Activated CD4-positive, CD25-positive, alpha-beta regulatory T cell treated with anti-CD3 and anti-CD28 coated beads, Interleukin-2, amount 50 U/mL, for 16 hours (primary cell): ENCODE data around the gene LSAMP.

ENCODE experiments used
- DNase-seq: peaks from one replicate; pipeline ENCODE4 v3.0.0-alpha.2; 2020; ENCODE audit warnings: low read depth, low spot score

Gene LSAMP

DNA sequence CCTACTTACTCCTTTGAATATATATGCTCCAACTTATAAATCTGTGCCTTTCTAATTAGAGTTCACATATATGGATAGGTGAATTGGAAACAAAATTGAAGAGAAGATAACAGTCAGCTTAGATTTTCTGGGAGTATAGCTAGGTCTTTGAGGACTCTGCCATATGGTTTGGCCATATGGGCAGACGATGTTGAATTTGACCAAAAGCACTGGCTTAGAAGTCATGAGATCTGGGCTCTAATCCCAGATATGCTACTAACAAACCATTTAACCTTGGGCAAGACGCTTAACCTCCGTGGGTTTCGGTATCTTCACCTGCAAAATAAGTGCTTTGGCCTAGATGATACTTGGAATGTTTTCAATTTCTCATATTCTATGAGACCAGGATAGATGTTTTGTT is 154.1 kb downstream of the LSAMP start:
- DNase-seq, result no peak

DNA sequence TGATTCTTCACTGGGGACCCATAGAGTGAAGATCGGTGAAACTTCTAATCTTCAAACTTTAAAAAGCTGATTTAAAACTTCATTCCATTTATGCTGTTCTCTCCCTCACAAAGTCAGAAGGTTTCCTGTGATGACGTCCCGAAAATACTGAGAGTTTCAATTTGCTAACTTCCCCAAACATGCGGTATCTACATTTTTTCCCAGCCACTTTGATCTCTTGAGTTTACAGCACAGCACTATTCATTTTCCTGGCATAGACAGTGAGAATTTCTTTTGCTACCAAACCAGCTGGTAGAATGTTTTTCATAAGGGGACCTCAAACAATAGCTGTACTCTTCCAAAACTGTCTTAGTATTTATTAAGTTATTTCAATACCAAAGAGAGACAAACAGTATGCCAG is 156.8 kb downstream of the LSAMP start:
- no peak for DNase-seq

DNA sequence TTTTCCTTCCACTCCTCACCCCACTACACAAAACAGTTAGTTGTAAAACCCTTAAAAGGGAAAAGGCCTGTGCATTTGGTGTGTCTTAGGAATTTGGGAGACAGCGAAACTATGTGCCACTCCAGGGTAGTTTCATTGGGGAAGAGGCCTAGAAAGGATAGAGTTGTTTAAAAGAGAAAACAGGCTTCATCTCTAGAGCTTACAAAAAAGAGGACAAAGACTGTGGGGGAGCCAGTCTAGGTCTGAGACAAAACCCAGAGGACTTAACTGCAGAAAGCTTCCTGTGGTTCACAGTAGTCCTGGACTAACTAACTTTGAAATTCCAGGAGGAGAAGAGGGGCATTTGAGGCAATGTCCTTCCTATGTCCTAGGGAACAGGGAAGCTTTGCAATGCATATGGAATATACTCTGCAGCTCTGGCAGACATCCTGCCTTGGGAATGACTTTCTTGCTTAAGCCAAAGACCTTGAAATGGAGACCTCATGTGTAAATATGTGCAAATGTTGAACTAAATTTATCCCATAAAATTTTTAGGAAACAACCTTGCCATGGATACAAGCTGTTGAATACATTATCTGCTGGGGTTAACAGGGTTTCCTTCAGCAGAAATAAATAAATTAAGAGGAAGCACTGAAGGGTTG is 159.4 kb downstream of the LSAMP start:
- no peak for DNase-seq

DNA sequence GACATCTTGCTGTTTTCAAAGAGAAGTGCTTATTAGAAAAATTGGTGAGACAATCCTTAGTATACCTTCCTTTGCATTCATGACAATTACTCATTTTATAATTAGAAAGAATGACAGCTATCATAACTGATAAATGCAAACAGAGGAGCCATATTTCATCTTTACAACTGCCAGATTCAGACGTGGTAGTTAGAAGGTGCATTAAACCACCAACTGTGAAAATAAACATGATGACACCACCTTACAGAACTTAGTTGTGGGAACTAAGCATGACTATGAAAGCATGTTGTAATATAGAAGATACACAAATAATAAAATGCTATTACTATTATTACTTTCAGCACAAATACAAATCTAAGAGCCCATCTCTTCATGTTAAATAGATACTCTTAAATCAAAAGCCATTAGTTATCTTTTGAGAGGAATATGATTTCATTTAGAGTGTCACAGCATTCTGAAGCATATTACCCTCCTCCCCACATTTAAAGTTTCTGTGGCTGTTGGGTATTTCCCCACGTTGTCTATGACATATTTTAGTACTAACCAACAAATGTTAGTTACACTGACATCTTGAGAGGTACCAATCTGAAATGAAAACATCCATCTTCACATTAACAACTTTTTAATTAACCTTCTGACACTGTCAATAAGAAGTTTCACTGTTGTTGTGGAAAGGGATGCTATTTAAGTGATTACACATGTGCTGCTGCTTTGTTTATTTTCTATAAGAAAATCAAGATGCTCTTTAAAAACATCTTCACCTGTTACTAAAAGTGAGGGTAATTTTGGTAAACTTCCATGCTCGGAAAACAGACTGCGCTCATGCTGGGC is 163.8 kb downstream of the LSAMP start:
- DNase-seq, result no peak

DNA sequence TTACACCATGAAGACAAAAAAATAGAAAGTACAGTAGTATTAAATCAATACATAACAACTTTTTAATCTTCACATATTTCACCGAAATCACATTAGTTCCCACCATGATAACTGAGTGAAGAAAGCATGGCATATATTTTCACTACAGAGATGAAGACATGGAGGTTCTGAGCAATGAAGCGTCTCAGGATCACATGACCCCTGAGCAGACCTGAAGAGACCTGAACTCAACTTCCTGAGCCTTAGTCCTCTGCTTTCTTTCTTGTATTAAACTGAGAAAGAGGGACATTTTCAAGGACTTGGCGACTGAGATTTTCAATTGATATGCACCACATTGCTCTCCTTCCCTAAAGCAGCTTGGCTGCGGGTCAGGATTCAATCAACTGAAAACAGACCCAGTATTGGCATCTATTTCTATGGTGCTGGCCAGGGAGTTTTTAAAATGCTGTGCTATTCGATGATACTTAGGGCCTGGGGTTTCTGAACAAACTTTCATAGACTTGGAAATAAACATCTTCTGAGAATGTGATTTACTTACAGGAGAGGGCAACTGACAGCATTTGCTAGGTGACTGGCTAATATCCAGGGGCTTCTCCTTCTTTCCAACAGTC is 165.1 kb downstream of the LSAMP start:
- DNase-seq, result no peak

DNA sequence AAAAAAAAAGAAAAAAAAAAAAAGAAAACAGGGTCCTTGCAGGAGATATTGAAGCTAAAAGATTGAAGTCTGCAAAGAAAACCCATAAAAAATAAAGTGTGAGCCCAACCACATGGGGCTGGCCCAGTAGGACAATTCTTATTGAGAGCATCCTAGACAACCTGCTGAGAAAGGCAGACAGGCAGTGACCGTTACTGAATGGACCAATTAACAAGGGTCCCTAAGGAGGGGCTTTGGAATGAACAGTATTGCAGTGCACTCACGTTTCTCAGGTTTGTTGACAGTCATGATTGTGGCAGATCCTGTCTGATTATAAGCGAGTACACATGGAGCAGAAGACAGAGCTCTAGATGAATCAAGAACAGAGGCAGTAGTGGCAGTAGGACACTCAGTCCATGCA is 168.6 kb downstream of the LSAMP start:
- no peak for DNase-seq

DNA sequence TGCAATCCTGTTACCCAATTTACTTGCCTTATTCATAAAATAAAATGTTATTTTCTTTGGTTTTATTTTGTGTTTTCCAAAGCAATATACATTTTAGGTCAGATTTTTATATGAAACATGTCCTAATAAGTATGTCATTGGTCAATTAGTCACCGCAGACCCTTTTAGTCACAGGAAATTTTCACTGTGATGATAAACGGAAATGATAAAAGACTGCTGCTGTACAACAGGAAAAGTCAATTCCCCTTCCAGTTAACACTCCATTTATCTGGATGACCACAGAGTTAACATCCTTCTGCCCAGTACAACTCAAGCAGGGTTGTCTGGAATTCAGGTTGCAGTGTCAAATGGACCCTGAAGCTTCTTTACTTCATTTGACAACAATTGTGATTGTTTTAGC is 175.2 kb downstream of the LSAMP start:
- no peak for DNase-seq

DNA sequence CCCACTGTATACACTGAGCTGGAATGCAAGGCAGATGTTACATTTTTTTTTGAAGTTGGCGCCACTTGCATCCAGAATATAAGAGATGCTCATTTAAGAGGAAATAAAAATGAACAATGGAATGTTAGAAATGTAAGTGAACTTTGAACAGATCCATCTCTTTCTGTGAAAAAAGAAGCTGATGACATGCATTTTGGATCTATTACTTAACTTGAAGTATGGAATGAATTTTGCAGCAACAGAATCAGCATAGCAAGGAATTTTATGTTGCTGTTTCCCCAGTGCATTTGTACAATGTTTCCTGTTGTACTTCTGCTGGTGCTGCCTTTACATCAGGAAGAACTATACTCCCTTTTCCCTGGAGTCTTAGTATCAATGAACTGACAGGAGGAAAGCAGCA is 178.2 kb downstream of the LSAMP start:
- DNase-seq, result no peak

DNA sequence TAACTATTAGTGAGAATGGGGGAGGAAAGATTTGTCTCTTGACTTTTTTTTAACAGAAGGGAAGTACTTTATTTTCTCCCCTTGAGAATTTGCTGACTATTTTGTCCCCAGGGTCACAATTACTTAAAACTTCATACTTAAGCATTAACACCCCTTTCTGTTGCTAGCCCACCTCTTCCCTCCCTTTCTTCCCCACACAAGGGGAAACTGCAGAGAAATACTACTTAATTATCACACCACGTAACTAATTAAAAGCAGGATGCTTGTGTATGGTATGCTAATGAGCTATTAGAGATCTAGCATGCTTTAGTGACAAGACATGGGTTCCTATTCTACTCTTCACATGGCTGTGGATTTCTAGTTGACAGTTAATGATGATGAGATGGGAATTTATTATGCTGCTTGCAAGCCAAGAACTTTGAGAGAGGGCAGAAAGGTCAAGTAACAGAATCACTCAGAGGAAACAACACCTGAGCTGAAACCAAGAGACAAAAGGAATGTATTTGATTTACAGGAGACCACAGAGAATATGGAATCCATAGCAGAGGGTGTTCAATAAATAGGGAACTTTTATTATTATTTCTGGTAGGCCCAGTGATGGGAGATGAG is 179.2 kb downstream of the LSAMP start:
- DNase-seq, result no peak

DNA sequence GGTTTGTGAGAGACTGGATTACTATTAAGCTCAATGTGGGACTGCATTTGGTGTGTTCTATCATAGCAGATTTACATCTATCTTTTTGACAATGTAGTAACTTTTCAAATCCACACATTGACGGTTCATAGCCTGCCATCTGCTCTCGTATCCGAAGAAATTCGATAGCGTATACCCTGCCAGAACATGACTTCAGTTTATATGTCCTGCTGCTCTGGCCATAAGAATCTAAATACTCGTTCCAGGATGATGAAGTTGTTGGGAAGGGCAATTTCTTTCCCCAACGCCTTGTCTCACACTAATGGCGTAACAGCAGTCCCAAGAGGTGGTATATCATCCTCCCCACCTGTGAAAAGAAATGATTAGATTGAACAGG is 180.0 kb downstream of the LSAMP start:
- DNase-seq, result no peak

DNA sequence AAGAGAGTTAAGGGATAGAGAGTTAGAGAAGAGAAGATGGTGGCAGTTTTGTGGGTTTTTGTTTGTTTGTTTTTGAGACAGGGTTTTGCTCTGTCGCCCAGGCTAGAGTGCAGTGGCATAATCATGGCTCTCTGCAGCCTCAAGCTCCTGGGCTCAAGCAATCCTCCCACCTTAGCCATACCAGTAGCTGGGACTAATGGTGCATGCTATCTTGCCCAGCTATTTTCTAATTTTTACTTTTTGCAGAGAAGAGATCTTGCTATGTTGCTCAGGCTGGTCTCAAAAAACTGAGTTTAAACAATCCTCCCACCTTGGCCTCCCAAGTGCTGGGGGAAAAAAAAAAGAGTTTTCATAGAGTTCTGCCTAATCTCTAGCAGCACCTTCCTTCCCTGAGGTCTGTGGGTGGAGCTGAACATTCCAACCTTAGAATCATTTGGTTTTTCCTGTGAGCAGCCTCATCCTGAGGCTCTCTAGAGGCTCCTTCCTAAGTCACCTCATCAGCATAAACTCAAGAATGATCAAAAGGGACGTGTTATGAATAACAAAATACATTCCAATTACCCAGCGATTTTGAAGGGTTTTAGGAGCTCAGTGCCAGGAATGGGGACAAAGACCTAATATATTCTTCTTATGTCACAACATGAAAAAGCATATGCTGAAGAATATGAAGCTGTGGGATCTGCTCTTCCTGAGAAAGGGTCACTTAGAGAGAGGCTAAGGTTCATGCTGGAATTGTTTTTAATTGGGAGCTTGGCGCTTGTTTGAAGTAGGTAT is 180.6 kb downstream of the LSAMP start:
- no peak for DNase-seq

DNA sequence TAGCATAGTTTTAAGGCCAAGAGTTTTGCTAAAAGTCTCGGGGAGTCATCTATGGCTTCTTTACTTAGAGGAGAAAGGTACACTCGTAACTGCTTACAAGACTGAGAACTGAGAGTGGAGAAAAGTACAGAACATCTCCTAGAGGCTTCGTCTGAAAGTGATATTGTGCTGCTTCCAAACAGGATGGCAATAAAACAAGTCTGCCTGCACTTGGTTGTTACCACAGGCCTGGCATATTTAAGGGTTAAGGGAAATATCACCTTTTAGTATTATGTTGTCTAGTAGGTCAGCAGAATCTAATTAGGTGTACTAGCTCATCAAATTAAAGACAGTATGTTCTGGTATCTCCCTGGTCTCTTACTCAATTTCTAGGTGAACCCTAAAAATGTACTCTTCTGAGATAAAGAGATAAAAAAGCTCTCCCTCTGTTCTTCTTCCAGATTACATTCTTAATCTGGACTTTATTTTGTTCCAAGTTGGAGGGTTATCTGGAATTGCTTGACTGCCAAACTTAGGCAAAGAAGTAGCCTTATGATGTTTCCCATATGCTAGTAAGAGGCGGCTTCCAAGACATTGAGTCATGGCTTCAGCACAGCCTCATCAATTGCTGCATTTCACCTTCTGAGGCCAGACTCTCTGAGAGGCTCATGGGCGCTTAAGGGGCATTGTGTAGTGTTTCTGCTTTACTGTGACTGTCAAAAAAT is 181.3 kb downstream of the LSAMP start:
- DNase-seq, result no peak

DNA sequence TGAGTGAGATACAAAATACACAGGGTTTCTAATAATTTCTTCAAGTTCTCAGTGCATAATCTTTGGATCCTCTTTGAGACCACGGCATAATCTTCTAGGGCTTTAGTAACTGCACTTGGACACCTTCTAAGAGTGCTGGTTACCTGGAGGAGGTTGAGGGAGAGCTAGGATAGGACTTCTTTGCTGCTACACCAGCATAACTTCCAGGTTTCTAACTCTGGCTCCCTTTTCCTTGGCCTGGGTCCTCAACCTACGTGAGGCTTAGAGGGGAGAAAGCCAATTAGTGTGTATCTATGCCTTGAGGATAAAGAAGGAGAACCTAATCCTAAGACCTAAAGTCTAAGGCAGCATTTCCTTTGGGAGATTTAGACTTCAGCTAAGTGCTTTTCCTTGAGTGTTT is 184.8 kb downstream of the LSAMP start:
- DNase-seq, result no peak

DNA sequence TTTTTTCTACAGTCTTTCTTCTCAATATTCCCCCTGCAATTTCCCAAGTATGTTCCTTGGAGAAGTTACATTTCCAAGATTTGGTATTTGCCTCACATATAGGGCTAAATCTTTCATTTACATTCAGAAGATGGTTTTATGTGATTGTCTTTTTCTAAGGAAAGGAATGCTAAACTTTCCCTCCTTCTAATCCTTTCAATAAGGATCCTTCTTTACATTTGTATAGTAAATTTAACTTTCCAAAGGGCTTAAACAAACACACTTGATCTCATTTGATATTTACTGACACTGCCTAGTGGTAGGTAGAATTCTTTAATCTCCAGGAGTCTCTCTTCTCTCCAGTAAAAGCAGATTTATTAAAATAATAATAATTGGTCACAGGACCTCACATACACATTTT is 185.3 kb downstream of the LSAMP start:
- DNase-seq, result no peak

DNA sequence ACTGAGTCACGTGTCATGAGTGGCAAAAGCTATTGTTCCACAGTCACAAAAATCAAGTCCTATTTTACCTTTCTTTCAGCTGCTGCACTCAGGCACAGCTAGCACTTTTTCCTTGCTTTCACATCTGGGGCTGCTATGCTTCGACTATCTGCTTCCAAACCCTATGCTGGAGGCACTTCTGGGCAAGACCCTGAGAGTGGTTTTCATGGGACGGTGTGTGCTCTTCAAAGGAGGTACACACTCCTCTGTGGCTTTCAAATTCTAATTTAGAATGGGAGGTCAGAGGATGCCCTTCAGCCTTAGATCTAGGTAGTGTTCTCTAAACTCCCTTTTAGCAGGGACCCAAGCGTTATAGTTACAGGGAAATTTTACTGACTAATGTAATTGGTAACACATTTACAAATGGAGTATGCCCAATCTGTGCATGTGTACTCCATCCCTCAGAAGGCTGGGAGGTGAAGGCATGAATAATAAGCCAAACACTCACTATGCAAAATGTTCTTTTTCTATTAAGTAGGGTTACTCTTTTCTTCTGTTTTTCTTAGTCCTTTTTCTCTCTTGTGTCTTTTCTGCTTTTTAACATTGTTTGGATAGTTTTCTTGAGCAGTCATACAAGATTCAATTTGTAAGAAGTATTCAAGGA is 188.3 kb downstream of the LSAMP start:
- DNase-seq, result no peak

DNA sequence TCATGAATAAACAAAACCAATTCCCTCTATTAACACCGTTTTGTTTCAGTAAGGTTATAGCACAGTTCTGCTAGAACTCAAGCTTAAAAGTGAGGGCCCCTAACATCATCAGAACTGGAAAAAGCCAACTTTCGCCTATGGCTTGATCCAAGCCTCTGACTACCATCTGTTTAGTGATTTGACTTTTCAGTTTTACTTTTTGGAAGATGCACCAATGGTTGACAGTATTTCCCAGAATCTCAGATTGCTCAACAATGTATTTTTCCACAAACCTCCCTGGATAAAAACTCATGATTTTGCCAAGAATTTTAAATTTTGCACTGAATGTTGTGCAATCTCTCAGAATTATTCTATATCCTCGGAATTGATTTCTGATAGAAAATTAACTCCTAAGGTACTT is 190.7 kb downstream of the LSAMP start:
- DNase-seq, result no peak

DNA sequence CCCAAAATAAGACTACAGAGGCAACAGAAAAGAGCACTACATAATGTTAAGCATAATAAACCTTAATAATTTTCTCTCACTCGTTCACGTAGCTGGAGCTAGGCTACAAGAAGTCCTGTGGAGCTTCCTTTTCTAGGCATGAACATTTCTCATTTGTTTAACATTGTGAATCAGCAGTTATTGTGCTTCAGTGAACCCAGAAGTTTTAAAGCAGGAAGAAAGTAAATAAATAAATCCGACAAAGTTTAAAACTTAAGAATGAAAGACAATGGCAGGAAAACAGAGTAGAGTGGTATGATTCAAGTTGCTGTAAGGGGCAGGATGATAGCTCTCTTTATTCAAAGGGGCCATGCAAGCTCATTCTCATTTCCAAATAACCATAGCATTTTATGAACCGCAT is 191.8 kb downstream of the LSAMP start:
- no peak for DNase-seq

DNA sequence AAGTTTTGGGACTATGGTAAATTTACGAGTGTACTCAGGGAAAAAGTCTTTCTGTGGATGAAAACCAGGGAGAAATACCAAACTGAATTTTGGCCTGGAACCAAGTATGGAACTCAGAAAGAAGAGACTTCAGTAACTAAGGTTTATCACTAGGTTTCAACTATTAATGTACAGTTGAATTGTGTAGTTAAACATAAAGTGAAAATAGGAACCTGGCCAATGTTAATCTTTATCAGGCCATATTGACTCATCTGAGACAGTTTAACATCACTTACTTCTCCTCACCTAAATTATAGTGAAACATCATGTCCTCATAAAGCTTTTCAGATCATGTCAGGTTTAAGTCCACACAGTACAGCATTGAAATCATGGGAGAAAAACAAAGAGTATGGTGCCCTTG is 197.7 kb downstream of the LSAMP start:
- no peak for DNase-seq

DNA sequence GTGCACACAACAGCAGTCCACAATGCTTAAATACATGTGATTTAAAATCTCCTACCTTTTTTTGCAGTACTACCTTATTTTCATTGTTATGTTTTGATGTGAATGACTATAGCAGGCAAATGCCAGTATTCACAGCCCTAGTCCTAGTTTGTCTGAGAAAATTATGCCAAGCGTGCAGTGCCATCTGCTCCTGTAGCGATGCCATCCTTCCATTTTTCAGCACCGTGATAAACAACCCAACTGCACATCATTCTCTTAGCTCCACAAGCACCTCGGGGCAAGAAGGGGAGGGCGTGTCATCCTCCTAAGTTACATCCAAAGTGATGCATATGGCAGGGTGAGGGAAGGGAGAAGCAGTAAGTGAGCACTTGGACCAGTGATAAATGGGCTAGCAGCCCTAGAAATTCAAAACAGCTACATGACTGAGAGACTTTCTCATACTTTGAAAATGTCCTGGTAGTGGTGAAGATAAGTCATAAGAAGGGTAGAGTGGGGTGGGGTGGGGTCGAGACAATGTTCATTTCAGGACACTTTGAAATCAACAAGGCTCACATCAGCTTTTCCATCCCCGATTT is 198.8 kb downstream of the LSAMP start:
- DNase-seq, result no peak

DNA sequence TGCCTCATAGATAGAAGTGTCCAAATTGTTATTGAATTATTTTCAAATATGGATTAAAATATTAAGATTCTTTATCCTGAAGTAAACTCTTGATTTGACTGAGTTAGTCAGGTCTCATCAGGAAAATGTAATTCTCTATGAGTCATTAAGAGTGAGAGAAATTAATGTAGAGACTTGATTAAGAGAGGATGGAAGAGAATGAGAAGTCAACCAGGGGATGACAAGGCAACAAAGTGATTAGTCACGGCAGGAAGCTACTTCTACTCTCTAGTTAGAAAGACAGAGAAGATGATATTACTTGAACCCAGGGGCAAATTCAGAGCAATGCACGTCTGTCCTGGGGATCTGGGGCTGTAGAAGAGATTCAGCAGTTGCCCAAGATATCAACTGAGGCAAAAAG is 202.5 kb downstream of the LSAMP start:
- no peak for DNase-seq
